GM23338 (cell line): ENCODE results near the gene SYNE3. TPM values are rescaled to one million over a fixed set of nuclear protein-coding genes. Genes with fewer than 3 reads are reported as not detected.

Source experiments
- ATAC-seq: fragments of 200-7000 bp; cut with Tn5 transposase; 3 replicates; pipeline ENCODE4 v1.9.1; 2020
- DNase-seq: peaks from one replicate; pipeline ENCODE4 v3.0.0-alpha.2; 2015; ENCODE audit warnings: low spot score
- H2AFZ ChIP-seq: fragments of 200-600 bp; sonication (generic); 2 replicates; pipeline ENCODE4 v1.8.0; 2016; ENCODE audit warnings: antibody characterized with exemption, mild to moderate bottlenecking, moderate library complexity
- H3F3A ChIP-seq: fragments of 200-600 bp; sonication (generic); replicated peaks from 2 replicates; pipeline ENCODE4 v1.8.0; 2017; ENCODE audit warnings: antibody characterized with exemption, mixed run types, low read depth
- H3K27ac ChIP-seq: fragments of 200-600 bp; sonication (generic); 2 replicates; pipeline ENCODE4 v1.6.1; 2016; ENCODE audit warnings: low read depth
- H3K27me3 ChIP-seq: fragments of 200-600 bp; sonication (generic); 2 replicates; pipeline ENCODE4 v1.8.0; 2016; ENCODE audit warnings: mild to moderate bottlenecking, mixed run types, moderate library complexity; ENCODE audit not compliant: insufficient read depth
- H3K36me3 ChIP-seq: fragments of 200-600 bp; sonication (generic); 2 replicates; pipeline ENCODE4 v1.8.0; 2016; ENCODE audit warnings: mild to moderate bottlenecking; ENCODE audit not compliant: insufficient read depth
- H3K4me1 ChIP-seq: fragments of 200-600 bp; sonication (generic); 2 replicates; pipeline ENCODE4 v1.8.0; 2016; ENCODE audit warnings: mild to moderate bottlenecking, moderate library complexity; ENCODE audit not compliant: insufficient read depth
- H3K4me2 ChIP-seq: fragments of 200-600 bp; sonication (generic); 2 replicates; pipeline ENCODE4 v1.7.1; 2017; ENCODE audit warnings: mixed run types
- H3K4me3 ChIP-seq: fragments of 200-600 bp; sonication (generic); 2 replicates; pipeline ENCODE4 v1.6.1; 2016; ENCODE audit warnings: mixed run types
- H3K79me2 ChIP-seq: fragments of 200-600 bp; sonication (generic); replicated peaks from 2 replicates; pipeline ENCODE4 v1.8.0; 2017; ENCODE audit warnings: mild to moderate bottlenecking; ENCODE audit not compliant: insufficient read depth
- H3K9me2 ChIP-seq: fragments of 200-600 bp; sonication (generic); 2 replicates; pipeline ENCODE4 v1.8.0; 2017; ENCODE audit not compliant: insufficient read depth
- H4K20me1 ChIP-seq: fragments of 200-600 bp; sonication (generic); replicated peaks from 2 replicates; pipeline ENCODE4 v1.8.0; 2017; ENCODE audit warnings: mild to moderate bottlenecking; ENCODE audit not compliant: insufficient read depth
- H3K27ac Mint-ChIP-seq: 2 replicates; pipeline ENCODE4 v1.8.0; 2020; ENCODE audit warnings: inconsistent platforms, mild to moderate bottlenecking, moderate library complexity, mixed read lengths
- H3K27me3 Mint-ChIP-seq: 3 replicates; pipeline ENCODE4 v1.8.0; 2022; ENCODE audit warnings: low read depth, mild to moderate bottlenecking, moderate library complexity, mixed read lengths, inconsistent platforms; ENCODE audit not compliant: insufficient read depth, poor library complexity
- H3K36me3 Mint-ChIP-seq: 3 replicates; pipeline ENCODE4 v1.8.0; 2021; ENCODE audit warnings: low read depth, mild to moderate bottlenecking, inconsistent platforms, moderate library complexity, mixed read lengths
- H3K4me1 Mint-ChIP-seq: 3 replicates; pipeline ENCODE4 v1.8.0; 2020; ENCODE audit warnings: mild to moderate bottlenecking, inconsistent platforms, mixed read lengths
- H3K4me3 Mint-ChIP-seq: 3 replicates; pipeline ENCODE4 v1.8.0; 2021; ENCODE audit warnings: moderate library complexity, mild to moderate bottlenecking, inconsistent platforms, mixed read lengths
- H3K9me3 Mint-ChIP-seq: 3 replicates; pipeline ENCODE4 v1.8.0; 2020; ENCODE audit warnings: moderate library complexity, mild to moderate bottlenecking, inconsistent platforms, mixed read lengths
- CREB1 ChIP-seq: fragments of 250-450 bp; sonication (Bioruptor Pico); IDR thresholded peaks from 2 replicates; pipeline ENCODE4 v1.5.0; 2020; ENCODE audit warnings: low read depth, mild to moderate bottlenecking, moderate library complexity
- EZH2 ChIP-seq: fragments of 200-600 bp; sonication (generic); IDR thresholded peaks from one replicate; pipeline ENCODE4 v1.8.0; 2017; ENCODE audit warnings: antibody characterized with exemption, mild to moderate bottlenecking, low read depth; ENCODE audit not compliant: unreplicated experiment
- EZH2phosphoT487 ChIP-seq: fragments of 200-600 bp; sonication (generic); IDR thresholded peaks from one replicate; pipeline ENCODE4 v1.8.1; 2018; ENCODE audit warnings: antibody characterized with exemption; ENCODE audit not compliant: unreplicated experiment
- JUNB ChIP-seq: IDR thresholded peaks from one replicate; pipeline ENCODE4 v1.6.1; 2016; ENCODE audit warnings: antibody characterized with exemption; ENCODE audit not compliant: unreplicated experiment
- POLR2AphosphoS5 ChIP-seq: IDR thresholded peaks from 2 replicates; pipeline ENCODE4 v1.6.1; 2016; ENCODE audit warnings: antibody characterized with exemption, low read depth
- STAT1 ChIP-seq: IDR thresholded peaks from one replicate; pipeline ENCODE4 v1.6.1; 2016; ENCODE audit warnings: antibody characterized with exemption; ENCODE audit not compliant: unreplicated experiment
- polyA plus RNA-seq: library from polyadenylated mRNA; unstranded; fragments of >200 nt; fragmentation: Nextera tagmentation; extraction: Ambion mirVana; gene quantifications from 2 replicates; pipeline ENCODE4 v1.2.1, GENCODE V29; 2016
- total RNA-seq: library from RNA; depleted of rRNA; stranded (reverse); fragments of >200 nt; shearing (Covaris generic); gene quantifications from 2 replicates; pipeline ENCODE4 v1.2.3, GENCODE V29; 2014
- TF ChIP-seq, protein P1 (sequence below): fragments of 250-450 bp; sonication (Bioruptor Pico); IDR thresholded peaks from 2 replicates; pipeline ENCODE4 v1.5.0; 2020; ENCODE audit warnings: mild to moderate bottlenecking, moderate library complexity
- TF ChIP-seq, protein P2 (sequence below): IDR thresholded peaks from 2 replicates; pipeline ENCODE4 v1.6.1; 2016; ENCODE audit warnings: antibody characterized with exemption

Gene SYNE3
- total and polyA plus RNA-seq, 2 experiments from 2014 or later = 0.02 to 0.03 TPM

DNA sequence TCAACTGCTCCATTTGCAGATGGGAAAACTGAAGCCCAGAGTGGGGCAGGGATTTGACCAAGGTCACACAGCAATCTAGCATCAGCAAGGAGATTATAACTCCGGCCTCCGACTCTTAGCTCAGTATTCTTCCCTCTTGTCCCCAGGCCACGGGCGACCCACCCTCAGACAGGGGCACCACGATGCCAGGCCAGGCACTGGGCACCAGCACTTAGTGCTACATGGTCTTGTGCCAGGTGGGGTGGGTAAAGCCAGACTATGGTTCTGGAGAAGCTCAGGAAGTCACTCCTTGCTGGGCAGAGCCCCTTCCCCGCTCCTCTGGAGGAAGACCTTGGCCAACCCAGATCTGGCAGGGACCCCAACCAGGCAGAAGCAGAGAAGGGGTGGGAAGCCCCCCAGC lies 41.5 kb downstream of the SYNE3 start (continued):
- TF ChIP-seq, protein P1, sequence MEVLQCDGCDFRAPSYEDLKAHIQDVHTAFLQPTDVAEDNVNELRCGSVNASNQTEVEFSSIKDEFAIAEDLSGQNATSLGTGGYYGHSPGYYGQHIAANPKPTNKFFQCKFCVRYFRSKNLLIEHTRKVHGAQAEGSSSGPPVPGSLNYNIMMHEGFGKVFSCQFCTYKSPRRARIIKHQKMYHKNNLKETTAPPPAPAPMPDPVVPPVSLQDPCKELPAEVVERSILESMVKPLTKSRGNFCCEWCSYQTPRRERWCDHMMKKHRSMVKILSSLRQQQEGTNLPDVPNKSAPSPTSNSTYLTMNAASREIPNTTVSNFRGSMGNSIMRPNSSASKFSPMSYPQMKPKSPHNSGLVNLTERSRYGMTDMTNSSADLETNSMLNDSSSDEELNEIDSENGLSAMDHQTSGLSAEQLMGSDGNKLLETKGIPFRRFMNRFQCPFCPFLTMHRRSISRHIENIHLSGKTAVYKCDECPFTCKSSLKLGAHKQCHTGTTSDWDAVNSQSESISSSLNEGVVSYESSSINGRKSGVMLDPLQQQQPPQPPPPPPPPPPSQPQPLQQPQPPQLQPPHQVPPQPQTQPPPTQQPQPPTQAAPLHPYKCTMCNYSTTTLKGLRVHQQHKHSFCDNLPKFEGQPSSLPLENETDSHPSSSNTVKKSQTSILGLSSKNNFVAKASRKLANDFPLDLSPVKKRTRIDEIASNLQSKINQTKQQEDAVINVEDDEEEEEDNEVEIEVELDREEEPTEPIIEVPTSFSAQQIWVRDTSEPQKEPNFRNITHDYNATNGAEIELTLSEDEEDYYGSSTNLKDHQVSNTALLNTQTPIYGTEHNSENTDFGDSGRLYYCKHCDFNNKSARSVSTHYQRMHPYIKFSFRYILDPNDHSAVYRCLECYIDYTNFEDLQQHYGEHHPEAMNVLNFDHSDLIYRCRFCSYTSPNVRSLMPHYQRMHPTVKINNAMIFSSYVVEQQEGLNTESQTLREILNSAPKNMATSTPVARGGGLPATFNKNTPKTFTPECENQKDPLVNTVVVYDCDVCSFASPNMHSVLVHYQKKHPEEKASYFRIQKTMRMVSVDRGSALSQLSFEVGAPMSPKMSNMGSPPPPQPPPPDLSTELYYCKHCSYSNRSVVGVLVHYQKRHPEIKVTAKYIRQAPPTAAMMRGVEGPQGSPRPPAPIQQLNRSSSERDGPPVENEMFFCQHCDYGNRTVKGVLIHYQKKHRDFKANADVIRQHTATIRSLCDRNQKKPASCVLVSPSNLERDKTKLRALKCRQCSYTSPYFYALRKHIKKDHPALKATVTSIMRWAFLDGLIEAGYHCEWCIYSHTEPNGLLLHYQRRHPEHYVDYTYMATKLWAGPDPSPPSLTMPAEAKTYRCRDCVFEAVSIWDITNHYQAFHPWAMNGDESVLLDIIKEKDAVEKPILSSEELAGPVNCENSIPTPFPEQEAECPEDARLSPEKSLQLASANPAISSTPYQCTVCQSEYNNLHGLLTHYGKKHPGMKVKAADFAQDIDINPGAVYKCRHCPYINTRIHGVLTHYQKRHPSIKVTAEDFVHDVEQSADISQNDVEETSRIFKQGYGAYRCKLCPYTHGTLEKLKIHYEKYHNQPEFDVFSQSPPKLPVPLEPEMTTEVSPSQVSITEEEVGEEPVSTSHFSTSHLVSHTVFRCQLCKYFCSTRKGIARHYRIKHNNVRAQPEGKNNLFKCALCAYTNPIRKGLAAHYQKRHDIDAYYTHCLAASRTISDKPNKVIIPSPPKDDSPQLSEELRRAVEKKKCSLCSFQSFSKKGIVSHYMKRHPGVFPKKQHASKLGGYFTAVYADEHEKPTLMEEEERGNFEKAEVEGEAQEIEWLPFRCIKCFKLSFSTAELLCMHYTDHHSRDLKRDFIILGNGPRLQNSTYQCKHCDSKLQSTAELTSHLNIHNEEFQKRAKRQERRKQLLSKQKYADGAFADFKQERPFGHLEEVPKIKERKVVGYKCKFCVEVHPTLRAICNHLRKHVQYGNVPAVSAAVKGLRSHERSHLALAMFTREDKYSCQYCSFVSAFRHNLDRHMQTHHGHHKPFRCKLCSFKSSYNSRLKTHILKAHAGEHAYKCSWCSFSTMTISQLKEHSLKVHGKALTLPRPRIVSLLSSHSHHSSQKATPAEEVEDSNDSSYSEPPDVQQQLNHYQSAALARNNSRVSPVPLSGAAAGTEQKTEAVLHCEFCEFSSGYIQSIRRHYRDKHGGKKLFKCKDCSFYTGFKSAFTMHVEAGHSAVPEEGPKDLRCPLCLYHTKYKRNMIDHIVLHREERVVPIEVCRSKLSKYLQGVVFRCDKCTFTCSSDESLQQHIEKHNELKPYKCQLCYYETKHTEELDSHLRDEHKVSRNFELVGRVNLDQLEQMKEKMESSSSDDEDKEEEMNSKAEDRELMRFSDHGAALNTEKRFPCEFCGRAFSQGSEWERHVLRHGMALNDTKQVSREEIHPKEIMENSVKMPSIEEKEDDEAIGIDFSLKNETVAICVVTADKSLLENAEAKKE (CRISPR knock-in tag) = no peak

DNA sequence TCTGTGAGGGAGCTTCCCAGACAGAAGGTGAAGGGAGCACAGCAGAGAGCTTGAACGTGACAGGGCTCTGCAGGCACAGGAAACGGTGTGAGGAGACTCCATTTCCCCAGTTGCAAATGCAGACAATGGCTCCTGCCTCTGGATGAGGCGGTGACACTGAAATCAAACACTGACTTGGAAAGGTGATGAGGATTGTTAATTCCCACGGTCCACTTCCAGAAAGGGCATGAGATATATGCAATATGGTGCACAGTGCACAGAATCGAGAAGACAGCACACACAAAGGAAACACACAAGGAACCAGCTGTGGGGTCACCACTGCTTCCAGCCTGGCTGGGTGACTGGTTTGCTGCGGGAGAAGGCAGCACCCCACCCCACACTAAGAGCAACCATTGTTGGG lies 42.0 kb downstream of the SYNE3 start:
- H3K4me2 ChIP-seq = no peak overlapping the region
- H3K79me2 ChIP-seq = no peaks in the 10 kb centered on the region
- no peaks in the 10 kb centered on the region for H3K4me1 ChIP-seq
- H3K27me3 ChIP-seq = no peaks in the 10 kb centered on the region
- no peak overlapping the region for H3K4me3 ChIP-seq
- no peaks in the 10 kb centered on the region for H3F3A ChIP-seq
- no peaks in the 10 kb centered on the region for H3K9me2 ChIP-seq
- H3K27ac ChIP-seq = no peak overlapping the region
- no peaks in the 10 kb centered on the region for H3K36me3 ChIP-seq
- ATAC-seq (no peak), DNase-seq (no peak)
- H3K27ac Mint-ChIP-seq = no peak overlapping the region
- no peaks in the 10 kb centered on the region; the same call in 2 of the 3 replicates for H3K9me3 Mint-ChIP-seq
- H3K27me3 Mint-ChIP-seq = peaks cover 3% of the 10 kb centered on the region
- no peak overlapping the region for H3K4me3 Mint-ChIP-seq
- H3K36me3 Mint-ChIP-seq = no peaks in the 10 kb centered on the region
- H3K4me1 Mint-ChIP-seq = no peaks in the 10 kb centered on the region; the same call in 2 of the 3 replicates
- H4K20me1 ChIP-seq = no peaks in the 10 kb centered on the region
- H2AFZ ChIP-seq = no peak overlapping the region
- TF ChIP-seq STAT1 (no peak), JUNB (no peak), EZH2 (no peak), CREB1 (CRISPR knock-in tag) (no peak), POLR2AphosphoS5 (no peak), EZH2phosphoT487 (no peak)
- TF ChIP-seq, protein P1 (CRISPR knock-in tag) = no peak
- TF ChIP-seq, protein P2, sequence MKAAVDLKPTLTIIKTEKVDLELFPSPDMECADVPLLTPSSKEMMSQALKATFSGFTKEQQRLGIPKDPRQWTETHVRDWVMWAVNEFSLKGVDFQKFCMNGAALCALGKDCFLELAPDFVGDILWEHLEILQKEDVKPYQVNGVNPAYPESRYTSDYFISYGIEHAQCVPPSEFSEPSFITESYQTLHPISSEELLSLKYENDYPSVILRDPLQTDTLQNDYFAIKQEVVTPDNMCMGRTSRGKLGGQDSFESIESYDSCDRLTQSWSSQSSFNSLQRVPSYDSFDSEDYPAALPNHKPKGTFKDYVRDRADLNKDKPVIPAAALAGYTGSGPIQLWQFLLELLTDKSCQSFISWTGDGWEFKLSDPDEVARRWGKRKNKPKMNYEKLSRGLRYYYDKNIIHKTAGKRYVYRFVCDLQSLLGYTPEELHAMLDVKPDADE = no peak
